GM19351 (cell line): ENCODE measurements around the gene SLC16A10.
"Not testable (repeated sequence)": the region's sequence is repeated elsewhere in the genome, so short reads cannot be mapped to it uniquely, and the experiment has no call there.

Experiments used
- ATAC-seq: cut with Tn5 transposase; IDR thresholded peaks from one replicate; pipeline ENCODE4 v1.9.1; 2021; ENCODE audit warnings: mild to moderate bottlenecking, moderate library complexity; ENCODE audit not compliant: unreplicated experiment

SLC16A10 gene

DNA sequence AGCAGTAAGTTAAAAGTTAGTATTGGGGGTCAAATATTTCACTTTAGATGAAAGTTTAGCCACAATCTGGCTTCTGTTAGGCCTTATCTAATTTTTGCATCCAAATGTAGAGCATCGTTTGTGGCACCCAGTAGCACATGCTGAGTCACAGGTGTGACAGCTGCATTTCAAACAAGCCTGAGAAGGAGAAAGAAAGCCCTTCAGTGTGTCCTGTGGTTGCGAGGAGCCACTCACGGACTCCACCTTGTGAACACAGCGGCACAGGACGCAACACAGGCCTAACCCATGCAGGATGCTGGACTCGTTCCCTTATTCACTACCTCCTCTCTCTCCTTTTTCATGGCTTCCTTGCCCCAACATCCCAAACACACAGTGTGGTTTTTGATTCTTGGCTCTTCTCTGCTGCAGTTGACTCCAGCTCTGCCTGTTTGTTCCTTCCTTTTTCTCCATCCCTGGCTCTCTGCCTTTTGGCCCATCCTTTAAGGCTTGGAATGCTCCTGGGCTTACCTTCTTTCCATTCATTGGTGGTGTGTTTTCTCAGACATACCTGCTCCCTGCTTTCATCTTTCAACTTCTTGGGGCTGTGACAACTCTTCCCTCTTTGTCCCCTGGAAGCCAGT lies 124.2 kb downstream of the SLC16A10 start:
- ATAC-seq: no peak

- no peak for ATAC-seq
Observed at GRCh38 chr6:111212625-111213024, 125.3 kb downstream of the SLC16A10 start.

DNA sequence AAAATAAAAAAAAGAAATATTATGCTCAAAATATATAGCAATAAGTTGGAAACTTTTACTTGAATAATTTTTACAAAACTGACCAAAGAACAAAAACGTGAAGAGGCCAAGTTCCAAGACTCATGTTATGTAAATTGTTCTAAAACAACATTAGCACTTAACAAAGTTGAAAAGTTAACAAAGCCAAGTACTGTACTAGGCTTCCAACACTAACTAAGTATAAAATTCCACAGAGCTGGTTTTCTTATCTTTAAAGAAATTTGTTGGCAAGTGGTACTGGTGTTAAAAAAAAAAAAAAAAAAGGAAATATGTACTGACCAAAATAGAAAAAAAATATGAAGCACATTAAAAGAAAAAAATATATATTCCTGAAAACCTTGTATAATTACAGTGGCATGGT lies 127.8 kb downstream of the SLC16A10 start:
- no peak for ATAC-seq

DNA sequence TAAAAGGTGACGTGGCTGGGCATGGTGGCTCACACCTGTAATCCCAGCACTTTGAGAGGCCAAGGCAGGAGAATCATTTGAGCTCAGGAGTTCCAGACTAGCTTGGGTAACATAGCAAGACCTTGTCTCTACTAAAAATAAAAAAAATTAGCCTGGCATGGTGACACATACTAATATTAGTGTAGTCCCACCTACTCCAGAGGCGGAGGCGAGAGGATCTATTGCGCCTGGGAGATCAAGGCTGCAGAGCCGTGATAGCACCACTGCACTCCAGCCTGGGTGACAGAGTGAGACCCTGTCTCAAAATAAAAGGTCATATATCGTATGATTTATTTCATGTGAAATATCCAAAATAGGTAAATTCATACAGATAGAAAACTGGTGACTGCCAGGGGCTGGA lies 132.5 kb downstream of the SLC16A10 start:
- no peak for ATAC-seq

DNA sequence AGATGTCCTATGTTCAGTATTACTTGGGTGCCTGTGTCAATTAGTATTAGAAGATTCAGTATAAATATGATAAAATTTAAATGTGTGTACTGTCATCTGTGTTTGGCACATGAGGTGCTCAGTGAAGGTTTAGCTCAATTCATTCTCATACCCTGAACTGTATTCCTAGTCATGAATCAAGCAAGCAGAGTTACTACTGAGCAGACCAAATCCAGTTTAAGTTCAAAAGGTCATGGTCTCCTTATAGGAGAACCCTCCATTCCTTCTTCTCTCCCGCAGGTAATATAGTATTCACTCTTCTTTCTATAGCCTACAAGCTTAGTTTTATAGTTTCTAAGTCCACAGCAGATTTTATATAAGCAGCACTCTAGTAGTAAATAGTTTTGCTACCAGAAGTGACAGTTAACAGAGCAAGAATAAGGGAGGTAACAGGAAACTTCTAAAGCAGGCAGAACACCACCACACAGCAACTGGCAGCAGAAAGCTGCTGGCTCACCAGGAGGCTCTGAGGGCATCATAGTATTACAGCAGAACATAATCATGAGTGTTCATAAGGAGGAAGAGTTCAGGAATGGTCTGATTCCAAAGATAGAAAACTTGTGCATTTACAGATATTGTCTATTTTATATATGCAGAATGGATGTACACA lies 133.2 kb downstream of the SLC16A10 start:
- no peak for ATAC-seq

DNA sequence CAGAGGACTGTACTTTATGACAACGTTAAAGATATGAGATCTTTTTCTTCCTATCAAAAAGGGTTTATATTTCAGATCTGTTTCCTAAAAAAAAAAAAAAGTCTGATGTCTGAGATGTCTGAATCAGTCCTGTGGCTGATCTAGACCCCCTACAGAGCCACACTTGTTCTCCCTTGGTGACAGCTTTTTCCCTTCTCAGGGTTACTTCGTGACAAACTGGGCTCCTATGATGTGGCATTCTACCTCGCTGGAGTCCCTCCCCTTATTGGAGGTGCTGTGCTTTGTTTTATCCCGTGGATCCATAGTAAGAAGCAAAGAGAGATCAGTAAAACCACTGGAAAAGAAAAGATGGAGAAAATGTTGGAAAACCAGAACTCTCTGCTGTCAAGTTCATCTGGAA lies 134.5 kb downstream of the SLC16A10 start:
- ATAC-seq: no peak

DNA sequence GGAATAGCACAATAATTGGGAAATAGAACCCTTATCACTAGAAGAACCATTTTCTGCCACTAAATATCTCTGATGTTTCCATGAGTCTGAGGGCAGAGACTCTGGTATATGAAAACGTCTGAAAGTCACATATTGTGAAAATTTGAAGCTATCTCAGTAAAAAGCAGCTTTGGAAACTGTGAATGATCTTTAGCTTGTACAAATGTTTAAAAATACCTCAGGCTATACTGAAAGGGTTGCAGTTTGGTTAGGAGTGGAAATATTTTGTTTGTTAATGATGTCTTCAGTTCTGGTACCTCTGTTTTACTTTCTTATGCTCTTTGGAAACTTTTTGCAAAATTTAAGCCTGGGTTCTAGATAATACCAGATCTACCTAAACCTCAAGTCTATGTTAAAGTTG lies 135.0 kb downstream of the SLC16A10 start:
- ATAC-seq: peak; percentile 56

DNA sequence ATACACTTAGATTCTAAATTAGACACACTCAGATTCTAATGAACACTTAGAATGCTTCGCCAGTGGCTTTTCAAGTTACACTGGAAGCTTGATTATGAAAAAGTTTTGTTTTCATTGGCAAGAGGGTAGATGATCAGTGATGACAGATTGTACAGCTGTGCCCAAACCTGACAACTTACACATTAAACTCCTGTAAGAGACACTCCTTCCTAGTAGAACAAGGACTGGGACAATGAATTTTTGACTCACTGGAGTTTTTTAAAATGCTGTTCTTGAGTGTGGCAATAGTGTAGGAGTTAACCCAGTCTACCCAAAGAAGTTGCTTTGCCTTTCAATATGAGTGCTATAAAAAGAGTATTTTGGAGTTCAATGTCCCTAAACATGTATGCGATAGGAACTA lies 140.8 kb downstream of the SLC16A10 start:
- ATAC-seq: no peak

DNA sequence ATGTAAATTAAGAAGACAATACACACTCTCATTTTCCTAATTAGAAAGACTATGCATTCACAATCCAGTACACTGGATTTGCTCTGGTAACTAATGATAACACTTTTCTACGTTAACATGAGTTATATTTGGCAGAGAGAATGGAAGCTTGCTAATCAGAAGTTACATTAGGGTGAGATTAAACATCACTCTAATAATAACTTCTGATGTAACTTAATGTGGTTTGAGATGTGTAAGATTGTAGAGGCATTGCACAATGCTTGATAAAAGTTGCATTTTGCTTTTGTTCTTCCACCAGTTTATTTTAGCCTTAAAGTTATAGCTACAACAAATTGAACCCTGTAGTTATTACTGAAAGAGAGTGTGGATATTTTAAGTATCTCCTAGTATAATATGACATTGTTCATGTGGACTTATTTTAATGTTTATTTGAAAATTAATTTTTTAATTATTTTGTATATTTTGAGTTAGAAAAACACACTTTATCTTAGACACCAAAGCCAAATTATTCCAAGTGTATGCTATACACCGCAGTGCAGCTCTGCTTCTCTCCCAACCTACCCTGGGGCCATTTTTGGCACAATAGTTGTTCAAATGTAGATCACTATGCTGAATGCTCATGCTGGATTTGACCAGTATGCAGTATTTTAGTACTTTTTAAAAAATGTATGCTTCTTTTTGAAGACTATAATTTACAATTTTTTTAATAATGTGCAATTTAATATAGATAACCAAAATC lies 143.2 kb downstream of the SLC16A10 start:
- ATAC-seq: no peak

- ATAC-seq: no peak
Observed at GRCh38 chr6:111231090-111231459, 143.8 kb downstream of the SLC16A10 start.

- ATAC-seq: no peak
Observed at GRCh38 chr6:111237852-111238251, 150.5 kb downstream of the SLC16A10 start.

DNA sequence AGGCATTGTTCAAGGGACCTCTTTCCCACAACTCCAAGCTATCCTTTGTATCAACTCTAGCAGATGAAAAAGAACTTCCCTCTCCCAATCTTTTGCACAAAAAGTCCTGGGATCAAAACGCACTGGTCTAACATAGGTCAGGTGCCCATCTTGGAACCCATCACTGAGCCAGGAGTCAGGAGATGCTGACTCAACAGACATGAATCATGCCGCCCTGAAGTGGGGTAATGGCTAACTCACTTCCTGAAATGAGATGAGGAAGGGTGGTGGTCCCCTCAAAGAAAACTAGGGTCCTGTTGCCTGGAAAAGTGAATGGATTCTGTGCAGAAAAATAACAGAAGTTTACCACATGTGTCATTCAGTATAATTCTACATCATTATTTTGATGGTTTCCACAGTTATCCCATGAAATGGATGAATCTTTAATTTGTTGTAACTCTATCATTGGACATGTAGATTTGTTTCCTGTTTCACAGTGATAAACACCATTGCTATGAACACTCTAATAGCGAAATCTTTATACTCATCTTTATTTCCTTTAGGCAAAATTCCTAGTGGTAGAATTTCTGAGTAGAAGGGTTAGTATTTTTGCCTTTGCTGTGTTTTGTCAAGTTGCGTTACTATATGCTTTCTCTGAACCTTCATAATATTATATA lies 151.3 kb downstream of the SLC16A10 start:
- ATAC-seq: no peak

- ATAC-seq: no peak
Observed at GRCh38 chr6:111239461-111239860, 152.2 kb downstream of the SLC16A10 start.

DNA sequence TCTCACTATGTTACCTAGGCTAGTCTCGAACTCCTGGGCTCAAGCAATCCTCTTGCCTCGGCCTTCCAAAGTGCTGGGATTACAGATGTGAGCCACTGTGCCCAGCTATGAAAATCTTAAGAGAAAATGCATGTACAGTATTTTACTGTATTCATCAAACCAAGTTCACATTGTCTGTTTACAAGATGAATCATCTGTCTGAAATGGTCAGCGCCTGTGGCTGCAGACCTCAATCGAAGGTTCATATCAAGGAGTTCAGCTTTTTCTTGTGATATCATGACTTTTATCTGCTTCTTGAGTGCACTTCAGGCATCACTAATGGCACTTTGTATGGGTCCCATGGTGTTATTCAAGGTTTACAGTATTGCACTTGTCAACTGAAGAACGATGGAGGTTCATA lies 155.1 kb downstream of the SLC16A10 start:
- ATAC-seq: no peak

- ATAC-seq: no peak
Observed at GRCh38 chr6:111243095-111243494, 155.8 kb downstream of the SLC16A10 start.

DNA sequence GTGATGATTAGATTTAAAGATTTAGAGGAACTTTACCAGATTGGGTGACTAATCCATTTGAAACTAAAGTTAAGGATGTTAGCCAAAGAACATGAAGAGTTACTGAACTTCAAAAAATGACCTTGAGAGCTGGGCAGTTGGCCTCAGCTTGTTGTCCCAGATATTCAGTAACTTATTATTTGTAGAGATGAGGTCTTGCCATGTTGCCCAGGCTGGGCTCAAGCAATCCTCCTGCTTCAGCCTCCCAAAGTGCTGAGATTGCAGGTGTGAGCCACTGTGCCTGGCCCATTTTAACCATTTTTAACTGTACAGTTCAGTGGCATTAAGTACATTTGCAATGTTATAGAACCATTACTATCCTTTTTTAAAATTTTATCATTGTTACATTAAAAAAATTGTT lies 161.5 kb downstream of the SLC16A10 start:
- no peak for ATAC-seq

DNA sequence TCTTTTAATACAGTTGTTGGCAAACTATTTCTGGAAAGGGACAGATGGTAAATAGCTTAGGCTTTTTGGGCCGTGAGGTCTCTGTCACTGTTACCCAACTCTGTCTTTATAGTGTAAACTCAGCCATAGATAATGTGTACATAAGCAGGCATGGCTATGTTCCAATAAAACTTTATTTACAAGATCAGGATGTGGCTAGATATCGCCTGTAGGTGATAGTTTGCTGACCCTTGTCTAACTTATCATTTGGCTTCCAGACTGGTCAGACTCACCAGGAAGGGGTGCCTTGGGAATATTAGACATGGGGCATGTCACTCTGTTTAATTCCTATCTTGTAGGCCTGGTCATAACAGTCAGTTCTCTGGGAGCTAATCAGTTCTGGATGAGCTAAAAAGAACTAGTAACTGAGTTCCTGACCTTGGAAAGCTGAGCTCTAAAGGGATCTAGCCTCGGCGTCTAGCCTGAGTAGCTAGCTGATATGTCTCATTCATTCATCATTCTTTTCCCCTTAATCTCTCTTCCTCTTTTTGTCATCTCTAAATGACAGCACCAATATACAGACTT lies 163.6 kb downstream of the SLC16A10 start:
- ATAC-seq: no peak

- ATAC-seq: no peak
Observed at GRCh38 chr6:111252726-111253125, 165.4 kb downstream of the SLC16A10 start.

GRCh38 chr6:111254004-111254778 lies 166.9 kb downstream of the SLC16A10 start:
- no peak for ATAC-seq

- no peak for ATAC-seq
Observed at GRCh38 chr6:111254779-111255166, 167.5 kb downstream of the SLC16A10 start.

GRCh38 chr6:111255838-111256237 lies 168.5 kb downstream of the SLC16A10 start:
- ATAC-seq: not testable (repeated sequence)
